PC-9 (cell line): Measurements from ENCODE around the gene ENAH.

ENCODE experiments used
- CTCF ChIP-seq: fragments of 200-600 bp; sonication (generic); conservative IDR thresholded peaks from 2 replicates; pipeline ENCODE4 v1.6.1; 2017; ENCODE audit warnings: mixed run types, antibody characterized with exemption, mild to moderate bottlenecking, moderate library complexity
- EZH2 ChIP-seq: fragments of 200-600 bp; sonication (generic); IDR thresholded peaks from 2 replicates; pipeline ENCODE4 v1.8.0; 2017; ENCODE audit warnings: antibody characterized with exemption, low read depth

GRCh38 chr1:225598847-225599246, 54.1 kb downstream of the ENAH start:
- TF ChIP-seq CTCF (no peak), EZH2 (no peak)
